Measurements from ENCODE around the gene SOX8. TPM values are rescaled to one million over a fixed set of nuclear protein-coding genes. Genes with fewer than 3 reads are reported as not detected.

Gene SOX8
- total RNA-seq, 1 donor from 2014 or later: 0.89 TPM

GRCh38 chr16:970386-970765, 11.2 kb upstream of the SOX8 start:
- DNase-seq (ENCODE audit: missing footprints): no peak
- intact Hi-C loops (cut with DNase I): no loop called here
- peak; percentile 29 for ATAC-seq

- intact Hi-C loops (cut with DNase I): no loop called here
- peak; percentile 99 for ATAC-seq
- peak; percentile 97 for DNase-seq (ENCODE audit: missing footprints)
Measured at GRCh38 chr16:970766-971581, 10.6 kb upstream of the SOX8 start, which contains the start of gene LMF1. TSS of gene LMF1 (minus strand) at chr16:970984. CDS start at chr16:970980, 4 bp downstream.

DNA sequence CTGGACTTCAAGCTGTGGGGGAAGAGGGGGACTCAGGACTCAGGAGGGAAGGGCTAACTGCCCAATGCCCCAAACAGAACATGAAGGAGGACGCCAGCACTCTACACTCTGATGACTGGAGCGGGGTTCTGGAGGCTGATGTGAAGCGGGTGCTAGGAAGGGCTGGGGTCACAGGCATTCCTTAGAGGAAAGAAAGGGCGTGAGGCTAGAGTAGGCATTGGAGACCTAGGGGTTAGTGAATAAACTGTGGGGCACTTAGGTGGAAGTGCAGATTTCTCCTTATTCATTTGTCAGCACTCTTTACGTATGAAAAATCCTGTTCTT, 10.0 kb upstream of the SOX8 start:
- ATAC-seq (no peak), DNase-seq (ENCODE audit: missing footprints) (peak; percentile 56)
- intact Hi-C loops (cut with DNase I): no loop called here

GRCh38 chr16:971981-972315, 9.6 kb upstream of the SOX8 start:
- DNase-seq (ENCODE audit: missing footprints) (peak; percentile 46), ATAC-seq (no peak)
- intact Hi-C loops (cut with DNase I): no loop called here

GRCh38 chr16:972316-973002, 9.1 kb upstream of the SOX8 start:
- ATAC-seq (no peak), DNase-seq (ENCODE audit: missing footprints) (peak; percentile 56)
- intact Hi-C loops (cut with DNase I): no loop called here

DNA sequence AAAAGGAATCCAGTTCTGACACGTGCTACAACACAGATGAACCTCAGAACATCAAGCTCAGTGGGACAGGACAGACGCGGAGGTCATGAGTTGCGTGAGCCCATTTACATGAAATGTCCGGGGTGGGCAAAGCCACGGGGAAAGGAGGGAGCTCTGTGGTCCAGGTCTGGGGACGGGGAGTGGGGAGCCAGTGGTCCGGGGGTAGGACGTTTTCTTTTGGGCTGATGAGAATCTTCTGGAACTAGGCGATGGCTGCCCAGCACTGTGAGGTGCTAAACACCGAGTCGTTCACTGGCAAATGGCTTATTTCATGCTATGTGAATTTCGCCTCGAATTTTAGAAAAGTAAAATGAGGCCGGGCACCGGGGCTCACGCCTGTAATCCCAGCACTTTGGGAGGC, 8.2 kb upstream of the SOX8 start:
- ATAC-seq: no peak
- DNase-seq (ENCODE audit: missing footprints): peak; percentile 56
- intact Hi-C loops (cut with DNase I): no loop called here

DNA sequence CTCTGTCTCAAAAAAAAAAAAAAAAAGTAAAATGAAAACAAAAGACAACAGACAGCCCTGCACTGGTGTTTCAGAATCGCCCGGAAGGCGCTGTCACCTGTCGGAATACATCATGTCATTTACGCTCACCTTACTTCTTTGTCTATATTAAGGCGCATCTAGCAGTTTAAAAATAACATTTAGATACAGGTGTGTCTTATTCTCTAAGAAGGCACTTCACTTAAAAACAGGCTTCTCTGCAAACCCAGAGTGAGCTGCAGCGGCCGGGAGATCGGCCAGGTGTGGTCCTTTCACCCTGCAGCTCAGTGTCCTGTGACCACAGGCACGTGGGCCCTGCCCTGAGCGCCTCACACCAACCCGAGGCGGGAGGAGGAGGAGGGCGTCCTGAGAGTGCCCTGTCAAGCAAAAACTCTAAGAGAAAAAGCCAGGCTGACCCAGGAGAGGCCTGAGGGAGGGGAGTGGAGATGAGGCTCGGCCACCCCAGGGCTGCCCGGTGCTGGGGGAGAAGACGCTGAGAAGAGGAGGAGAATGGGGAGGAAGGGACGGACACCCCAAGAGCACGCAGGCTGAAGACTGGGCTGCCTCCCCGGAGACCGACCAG, 7.5 kb upstream of the SOX8 start:
- ATAC-seq (no peak), DNase-seq (ENCODE audit: missing footprints) (peak; percentile 55)
- intact Hi-C loops (cut with DNase I): no loop called here

GRCh38 chr16:974611-975261, 6.8 kb upstream of the SOX8 start:
- intact Hi-C loops (cut with DNase I): no loop called here
- DNase-seq (ENCODE audit: missing footprints) (no peak), ATAC-seq (no peak)

GRCh38 chr16:975291-975690, 6.3 kb upstream of the SOX8 start:
- intact Hi-C loops (cut with DNase I): no loop called here
- ATAC-seq (no peak), DNase-seq (ENCODE audit: missing footprints) (peak; percentile 62)

DNA sequence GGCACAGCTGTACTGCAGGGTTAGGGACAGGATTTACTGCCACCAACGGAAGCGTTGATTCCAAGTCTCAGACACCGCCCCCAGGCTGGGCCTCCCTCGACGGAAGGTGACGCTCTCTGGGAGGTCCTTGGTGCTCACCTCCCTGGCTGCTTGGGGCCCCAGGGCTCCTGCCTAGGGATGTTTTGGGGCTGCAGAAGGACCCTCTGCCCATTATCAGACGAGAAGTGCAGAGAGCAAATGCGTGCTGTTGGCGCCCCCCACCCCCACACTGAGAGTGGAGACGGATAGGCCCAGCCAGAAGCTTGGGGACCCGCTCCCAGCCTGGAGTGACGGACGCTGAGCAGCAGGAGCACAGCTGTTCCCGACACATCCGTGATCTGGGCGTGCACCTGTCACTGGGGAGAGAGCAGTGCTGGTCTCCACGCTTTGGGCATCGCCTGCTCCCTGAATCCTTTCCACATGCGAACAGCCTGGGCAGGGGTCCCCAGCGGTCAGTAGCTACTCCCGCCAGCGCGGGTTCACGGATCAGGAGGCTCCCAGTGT, 5.1 kb upstream of the SOX8 start:
- ATAC-seq: no peak
- intact Hi-C loops (cut with DNase I): no loop called here
- DNase-seq (ENCODE audit: missing footprints): no peak

GRCh38 chr16:977081-977701, 4.4 kb upstream of the SOX8 start:
- ATAC-seq: no peak

GRCh38 chr16:977896-978295, 3.7 kb upstream of the SOX8 start:
- no peak for DNase-seq (ENCODE audit: missing footprints)
- ATAC-seq: no peak
- intact Hi-C loops (cut with DNase I): no loop called here

More at GRCh38 chr16:977081-977701, 4.4 kb upstream of the SOX8 start:
- intact Hi-C loops (cut with DNase I): no loop called here
- DNase-seq (ENCODE audit: missing footprints): no peak

GRCh38 chr16:978403-978802, 3.2 kb upstream of the SOX8 start:
- no peak for DNase-seq (ENCODE audit: missing footprints)
- ATAC-seq: no peak
- intact Hi-C loops (cut with DNase I): no loop called here

DNA sequence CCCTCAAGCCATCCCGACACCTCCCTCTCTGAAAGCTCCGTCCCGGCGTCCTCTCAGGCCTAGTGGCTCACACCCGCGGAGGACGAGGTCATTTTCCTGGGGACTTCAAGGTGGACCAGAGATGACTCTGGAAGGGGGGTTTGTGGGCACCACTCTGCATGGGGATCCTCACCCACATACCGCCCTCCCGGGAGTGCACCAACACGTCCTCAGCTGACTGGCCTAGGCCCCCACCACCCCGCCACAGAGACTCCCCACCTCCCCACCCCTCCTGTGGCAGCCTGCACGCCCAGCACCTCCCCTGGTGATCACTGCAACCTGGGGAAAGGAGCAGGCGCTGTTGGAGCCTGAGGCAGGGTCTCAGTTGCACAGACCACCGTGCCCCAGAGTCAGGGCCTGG, 2.4 kb upstream of the SOX8 start:
- DNase-seq (ENCODE audit: missing footprints) (no peak), ATAC-seq (no peak)
- intact Hi-C loops (cut with DNase I): no loop called here

- DNase-seq (ENCODE audit: missing footprints) (no peak), ATAC-seq (no peak)
- intact Hi-C loops (cut with DNase I): loop anchor here (2.0 kb wide), 1 partner anchor 17 kb away; no protein-coding TSS in a partner anchor
Measured at GRCh38 chr16:979859-980594, 1.5 kb upstream of the SOX8 start.

- ATAC-seq (no peak), DNase-seq (ENCODE audit: missing footprints) (no peak)
- intact Hi-C loops (cut with DNase I): loop anchor here (2.0 kb wide), 1 partner anchor 16 kb away; no protein-coding TSS in a partner anchor
Measured at GRCh38 chr16:980595-980854, 1.0 kb upstream of the SOX8 start.

GRCh38 chr16:982145-983043, 824 bp downstream of the SOX8 start:
- ATAC-seq: no peak
- peak; percentile 65 for DNase-seq (ENCODE audit: missing footprints)
- intact Hi-C loops (cut with DNase I): no loop called here

Measured in Right ventricle myocardium inferior (tissue), 1 donor.